Gastroesophageal sphincter (tissue), 3 donors: ENCODE data around the gene RABEP1.

ENCODE experiments used
- CTCF ChIP-seq, 4 experiments: fragments of 200-600 bp in 2 of 4; fragments of 450-650 bp in 2 of 4; sonication (generic) in 1 of 4; IDR thresholded peaks; one replicate each; pipeline ENCODE4 v1.5.1; 2017 to 2019; ENCODE audit warnings: antibody characterized with exemption in 4 of 4, mild to moderate bottlenecking in 2 of 4, moderate library complexity in 2 of 4
- EP300 ChIP-seq: sonication (generic); formaldehyde crosslinking; IDR thresholded peaks from one replicate; pipeline ENCODE4 v1.6.1; 2017; ENCODE audit warnings: antibody characterized with exemption, mild to moderate bottlenecking
- POLR2A ChIP-seq, 2 donors: fragments of 450-650 bp; IDR thresholded peaks; one replicate each; pipeline ENCODE4 v1.6.1; 2017; ENCODE audit warnings: antibody characterized with exemption in 2 of 2, mild to moderate bottlenecking in 2 of 2, moderate library complexity in 1 of 2

- no peak for TF ChIP-seq EP300
- no peak for TF ChIP-seq POLR2A (IDR thresholded peaks at IDR 0.05)
- TF ChIP-seq CTCF (IDR thresholded peaks at IDR 0.05): no peak
Measured at GRCh38 chr17:5291683-5292350, 9.7 kb downstream of the RABEP1 start.
